PC-3 (cell line): ENCODE results near the gene MYL6.

Experiments used
- EZH2 ChIP-seq: fragments of 300-600 bp; sonication (generic); IDR thresholded peaks from one replicate; pipeline ENCODE4 v1.6.1; 2017; ENCODE audit warnings: antibody characterized with exemption, mild to moderate bottlenecking, low read length; ENCODE audit not compliant: unreplicated experiment
- TF ChIP-seq, protein P1 (sequence below): fragments of 300-600 bp; sonication (generic); conservative IDR thresholded peaks from 2 replicates; pipeline ENCODE4 v1.5.1; 2017; ENCODE audit warnings: antibody characterized with exemption, low read depth, mild to moderate bottlenecking, low read length

DNA sequence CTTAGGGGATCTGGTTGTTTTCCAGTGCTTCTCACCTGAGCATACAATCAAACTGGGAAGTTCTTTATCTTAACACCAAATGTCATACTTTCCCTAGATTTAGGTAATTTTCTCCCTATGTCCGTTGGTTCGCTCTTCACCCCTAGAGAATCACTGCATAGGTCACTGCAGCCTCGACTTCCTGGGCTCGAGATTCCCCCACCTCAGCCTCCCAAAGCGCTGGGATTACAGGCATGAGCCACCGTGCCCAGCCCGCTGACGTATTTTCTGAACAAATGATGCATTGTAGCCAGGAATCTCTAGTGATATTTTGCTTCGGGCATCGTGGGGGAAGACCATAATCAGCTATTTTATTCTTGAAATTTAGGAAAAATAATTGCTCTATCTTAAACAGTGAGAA lies 42.8 kb upstream of the MYL6 start:
- TF ChIP-seq, protein P1, sequence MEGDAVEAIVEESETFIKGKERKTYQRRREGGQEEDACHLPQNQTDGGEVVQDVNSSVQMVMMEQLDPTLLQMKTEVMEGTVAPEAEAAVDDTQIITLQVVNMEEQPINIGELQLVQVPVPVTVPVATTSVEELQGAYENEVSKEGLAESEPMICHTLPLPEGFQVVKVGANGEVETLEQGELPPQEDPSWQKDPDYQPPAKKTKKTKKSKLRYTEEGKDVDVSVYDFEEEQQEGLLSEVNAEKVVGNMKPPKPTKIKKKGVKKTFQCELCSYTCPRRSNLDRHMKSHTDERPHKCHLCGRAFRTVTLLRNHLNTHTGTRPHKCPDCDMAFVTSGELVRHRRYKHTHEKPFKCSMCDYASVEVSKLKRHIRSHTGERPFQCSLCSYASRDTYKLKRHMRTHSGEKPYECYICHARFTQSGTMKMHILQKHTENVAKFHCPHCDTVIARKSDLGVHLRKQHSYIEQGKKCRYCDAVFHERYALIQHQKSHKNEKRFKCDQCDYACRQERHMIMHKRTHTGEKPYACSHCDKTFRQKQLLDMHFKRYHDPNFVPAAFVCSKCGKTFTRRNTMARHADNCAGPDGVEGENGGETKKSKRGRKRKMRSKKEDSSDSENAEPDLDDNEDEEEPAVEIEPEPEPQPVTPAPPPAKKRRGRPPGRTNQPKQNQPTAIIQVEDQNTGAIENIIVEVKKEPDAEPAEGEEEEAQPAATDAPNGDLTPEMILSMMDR, result no peak
- no peak for TF ChIP-seq EZH2
